CD4-positive, alpha-beta T cell treated with Interleukin-17A for 1 hour (primary cell): ENCODE results near the gene FOXP1.
"Not testable (repeated sequence)": the region's sequence is repeated elsewhere in the genome, so short reads cannot be mapped to it uniquely, and the experiment has no call there.

Experiments used
- DNase-seq: peaks from one replicate; pipeline ENCODE4 v3.0.0-alpha.2; 2020

Gene FOXP1

GRCh38 chr3:71016178-71016845, 567.2 kb downstream of the FOXP1 start:
- DNase-seq = no peak

GRCh38 chr3:71014616-71015015, 568.9 kb downstream of the FOXP1 start:
- DNase-seq = not testable (repeated sequence)

- no peak for DNase-seq
Measured at GRCh38 chr3:71012971-71013370, 570.6 kb downstream of the FOXP1 start.

- DNase-seq = peak; percentile 48
Measured at GRCh38 chr3:71011565-71012287, 571.8 kb downstream of the FOXP1 start.

GRCh38 chr3:71010726-71011455, 572.6 kb downstream of the FOXP1 start:
- DNase-seq = peak; percentile 72

GRCh38 chr3:71008350-71008935, 575.1 kb downstream of the FOXP1 start:
- DNase-seq = peak; percentile 45

GRCh38 chr3:71006810-71007785, 576.4 kb downstream of the FOXP1 start:
- peak; percentile 59 for DNase-seq

GRCh38 chr3:71005702-71006321, 577.7 kb downstream of the FOXP1 start:
- DNase-seq = no peak

GRCh38 chr3:71003511-71003910, 580.0 kb downstream of the FOXP1 start:
- no peak for DNase-seq

- no peak for DNase-seq
Measured at GRCh38 chr3:71002298-71002697, 581.2 kb downstream of the FOXP1 start.

- DNase-seq = no peak
Measured at GRCh38 chr3:71001303-71001830, 582.2 kb downstream of the FOXP1 start.

- DNase-seq = no peak
Measured at GRCh38 chr3:71000483-71000882, 583.0 kb downstream of the FOXP1 start.

GRCh38 chr3:70999730-71000129, 583.8 kb downstream of the FOXP1 start:
- DNase-seq = no peak

- DNase-seq = no peak
Measured at GRCh38 chr3:70996082-70996481, 587.4 kb downstream of the FOXP1 start.

- DNase-seq = no peak
Measured at GRCh38 chr3:70994644-70995043, 588.9 kb downstream of the FOXP1 start.

GRCh38 chr3:70992562-70993204, 590.8 kb downstream of the FOXP1 start:
- no peak for DNase-seq

GRCh38 chr3:70992131-70992530, 591.4 kb downstream of the FOXP1 start:
- no peak for DNase-seq

- no peak for DNase-seq
Measured at GRCh38 chr3:70990723-70991122, 592.8 kb downstream of the FOXP1 start.

GRCh38 chr3:70990185-70990584, 593.3 kb downstream of the FOXP1 start:
- peak; percentile 51 for DNase-seq

- no peak for DNase-seq
Measured at GRCh38 chr3:70989174-70989573, 594.4 kb downstream of the FOXP1 start.

GRCh38 chr3:70988111-70988510, 595.4 kb downstream of the FOXP1 start:
- no peak for DNase-seq
